Thyroid gland (tissue), 4 donors: ENCODE measurements around the gene STK33. TPM values are rescaled to one million over a fixed set of nuclear protein-coding genes. Genes with fewer than 3 reads are reported as not detected.
A peak's percentile ranks its signal among the peaks of the same experiment; 100 is the strongest.

Experiments
- DNase-seq, 2 donors: peaks; one replicate each; pipeline ENCODE4 v3.0.0-alpha.2; 2019
- H3K27ac ChIP-seq, 3 donors: fragments of 200-600 bp; sonication (generic); 1 replicate in 2 of 3; 2 replicates in 1 of 3; pipeline ENCODE4 v1.5.1; 2016 to 2019; ENCODE audit warnings: mild to moderate bottlenecking in 1 of 3, moderate library complexity in 1 of 3
- H3K27me3 ChIP-seq: fragments of 200-600 bp; sonication (generic); one replicate; pipeline ENCODE4 v1.5.1; 2019
- H3K36me3 ChIP-seq, 2 donors: fragments of 200-600 bp; sonication (generic); one replicate each; pipeline ENCODE4 v1.5.1; 2016 to 2019
- H3K4me1 ChIP-seq, 2 donors: fragments of 200-600 bp; sonication (generic); one replicate each; pipeline ENCODE4 v1.5.1; 2017 to 2019
- H3K4me3 ChIP-seq, 3 donors: fragments of 200-600 bp; sonication (generic); replicated peaks in 1 of 3; 1 replicate in 2 of 3; 2 replicates in 1 of 3; pipeline ENCODE4 v1.5.1; 2016; ENCODE audit warnings: mild to moderate bottlenecking in 1 of 3
- H3K9me3 ChIP-seq: fragments of 200-600 bp; sonication (generic); one replicate; pipeline ENCODE4 v1.5.1; 2017
- POLR2A ChIP-seq, 2 donors: fragments of 450-650 bp; IDR thresholded peaks; one replicate each; pipeline ENCODE4 v1.6.1; 2017; ENCODE audit warnings: antibody characterized with exemption in 2 of 2, mild to moderate bottlenecking in 2 of 2, moderate library complexity in 1 of 2
- whole genome bisulfite sequencing, 2 donors: methylation state at CpG; one replicate each; pipeline ENCODE4 v1.1.5; 2017; 5-methylcytosine and 5-hydroxymethylcytosine counted together
- intact Hi-C: fragments of 100-400 bp; cut with DNase I; formaldehyde crosslinking; loops from one replicate; pipeline ENCODE4 v1.15.1; 2023
- total RNA-seq, 4 donors: library from RNA; depleted of rRNA; stranded (reverse); fragments of >200 nt; gene quantifications; one replicate each; pipeline ENCODE4 v1.2.3, GENCODE V29; 2016
- TF ChIP-seq, protein P1 (sequence below), 6 experiments: fragments of 200-600 bp in 3 of 6; fragments of 450-650 bp in 3 of 6; sonication (generic) in 3 of 6; IDR thresholded peaks; one replicate each; pipeline ENCODE4 v1.5.1; 2016 to 2019; ENCODE audit warnings: antibody characterized with exemption in 6 of 6, mild to moderate bottlenecking in 2 of 6, inconsistent platforms in 1 of 6, moderate library complexity in 1 of 6

Gene STK33
- total RNA-seq, 4 donors from 2014 or later = 29.3 to 49.8 (median 39.9) TPM

- DNase-seq = peak; percentile 43 to 65
- 8 to 13% methylated on average over 14 to 15 of the region's 16 CpGs for WGBS, 2 donors
- Histone ChIP-seq H3K4me3 (peak overlapping the region in 1 of 3 donors; percentile 21), H3K36me3 (no peaks in the 10 kb centered on the region), H3K27me3 (no peaks in the 10 kb centered on the region), H3K9me3 (no peaks in the 10 kb centered on the region), H3K4me1 (peaks cover 0 to 7% of the 10 kb centered on the region in 2 donors), H3K27ac (peak overlapping the region in 1 of 3 donors; percentile 45)
- intact Hi-C loops = no loop called here
- no peak for TF ChIP-seq POLR2A (IDR thresholded peaks at IDR 0.05)
- TF ChIP-seq, protein P1, sequence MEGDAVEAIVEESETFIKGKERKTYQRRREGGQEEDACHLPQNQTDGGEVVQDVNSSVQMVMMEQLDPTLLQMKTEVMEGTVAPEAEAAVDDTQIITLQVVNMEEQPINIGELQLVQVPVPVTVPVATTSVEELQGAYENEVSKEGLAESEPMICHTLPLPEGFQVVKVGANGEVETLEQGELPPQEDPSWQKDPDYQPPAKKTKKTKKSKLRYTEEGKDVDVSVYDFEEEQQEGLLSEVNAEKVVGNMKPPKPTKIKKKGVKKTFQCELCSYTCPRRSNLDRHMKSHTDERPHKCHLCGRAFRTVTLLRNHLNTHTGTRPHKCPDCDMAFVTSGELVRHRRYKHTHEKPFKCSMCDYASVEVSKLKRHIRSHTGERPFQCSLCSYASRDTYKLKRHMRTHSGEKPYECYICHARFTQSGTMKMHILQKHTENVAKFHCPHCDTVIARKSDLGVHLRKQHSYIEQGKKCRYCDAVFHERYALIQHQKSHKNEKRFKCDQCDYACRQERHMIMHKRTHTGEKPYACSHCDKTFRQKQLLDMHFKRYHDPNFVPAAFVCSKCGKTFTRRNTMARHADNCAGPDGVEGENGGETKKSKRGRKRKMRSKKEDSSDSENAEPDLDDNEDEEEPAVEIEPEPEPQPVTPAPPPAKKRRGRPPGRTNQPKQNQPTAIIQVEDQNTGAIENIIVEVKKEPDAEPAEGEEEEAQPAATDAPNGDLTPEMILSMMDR (IDR thresholded peaks at IDR 0.05) = peak in 2 of 6 experiments; percentile 18 to 19
Measured at GRCh38 chr11:8354622-8355415, 239.2 kb downstream of the STK33 start.

- no peak overlapping the region for H3K4me3 ChIP-seq
- no peaks in the 10 kb centered on the region for H3K36me3 ChIP-seq
- no peak overlapping the region for H3K27ac ChIP-seq
- TF ChIP-seq POLR2A (IDR thresholded peaks at IDR 0.05) = no peak
- TF ChIP-seq, protein P1 (IDR thresholded peaks at IDR 0.05) = no peak
- DNase-seq = no peak
- 85 to 89% methylated on average over 9 to 13 of the region's 13 CpGs for WGBS, 2 donors
- H3K9me3 ChIP-seq = no peaks in the 10 kb centered on the region
- H3K4me1 ChIP-seq = peaks cover 0 to 7% of the 10 kb centered on the region in 2 donors
- intact Hi-C loops = no loop called here
- no peaks in the 10 kb centered on the region for H3K27me3 ChIP-seq
Measured at GRCh38 chr11:8352876-8353505, 241.0 kb downstream of the STK33 start.

DNA sequence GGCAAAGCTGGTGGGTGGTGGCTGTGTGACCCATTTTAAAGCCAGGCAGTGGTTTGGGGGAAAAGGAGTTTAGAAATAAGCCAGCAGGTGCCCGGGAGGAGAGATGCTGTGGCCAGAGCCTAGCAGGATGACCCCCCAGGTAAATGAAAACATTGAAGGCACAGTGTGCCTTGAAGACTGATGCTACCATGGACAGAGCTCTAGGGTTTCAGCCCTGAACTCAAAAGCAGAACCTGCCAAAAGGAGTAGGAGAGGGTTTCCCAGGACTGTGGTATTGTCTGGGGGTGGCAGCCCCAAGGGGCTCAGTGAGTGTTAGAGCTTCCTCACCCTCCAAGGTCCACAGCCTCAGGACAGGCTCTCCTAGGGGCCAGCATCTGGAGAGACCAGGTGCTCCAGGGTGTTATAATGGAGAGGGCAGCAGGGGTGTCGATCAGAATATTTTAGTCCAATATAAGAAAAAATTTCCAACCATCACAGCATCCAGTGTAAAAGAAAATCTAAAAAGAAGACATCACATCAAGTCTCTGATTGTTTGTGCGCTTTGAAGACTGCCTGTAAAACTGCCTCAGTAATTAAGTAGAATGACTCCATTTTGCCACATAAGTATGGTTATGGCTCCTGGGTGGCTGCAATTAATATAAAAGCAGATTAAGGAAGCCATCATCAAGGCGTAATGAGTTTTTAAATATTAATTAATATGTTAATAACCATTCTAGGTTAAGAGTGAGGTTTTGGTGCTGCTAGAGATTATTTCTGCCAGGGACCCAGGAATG, 241.7 kb downstream of the STK33 start:
- no peaks in the 10 kb centered on the region for H3K27me3 ChIP-seq
- no peaks in the 10 kb centered on the region for H3K36me3 ChIP-seq
- intact Hi-C loops = no loop called here
- no peak overlapping the region for H3K27ac ChIP-seq
- H3K9me3 ChIP-seq = no peaks in the 10 kb centered on the region
- 87 to 89% methylated on average over 4 of the region's 4 CpGs for WGBS, 2 donors
- H3K4me3 ChIP-seq = no peak overlapping the region
- peaks cover 0 to 7% of the 10 kb centered on the region in 2 donors for H3K4me1 ChIP-seq
- no peak for DNase-seq
- TF ChIP-seq, protein P1 (IDR thresholded peaks at IDR 0.05) = no peak
- no peak for TF ChIP-seq POLR2A (IDR thresholded peaks at IDR 0.05)

DNA sequence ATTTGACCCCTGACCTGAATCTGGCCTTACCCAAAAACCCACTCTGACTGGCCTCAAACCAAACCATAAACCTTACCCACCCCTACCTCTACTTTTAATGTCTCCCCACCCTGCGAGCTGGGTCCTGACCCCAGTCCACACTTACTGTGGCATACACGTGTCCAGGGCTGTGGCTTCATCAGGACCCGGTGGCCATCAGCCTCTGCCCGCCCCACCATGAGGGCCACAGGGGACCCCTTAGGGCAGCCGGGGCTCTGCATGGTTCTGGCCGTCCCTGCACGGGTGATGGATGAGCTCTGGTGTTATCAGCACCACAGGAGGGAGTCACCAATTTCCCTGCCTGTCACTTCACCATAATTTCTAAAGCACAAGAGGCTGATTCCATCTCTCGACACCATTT, 242.8 kb downstream of the STK33 start:
- no peak for TF ChIP-seq POLR2A (IDR thresholded peaks at IDR 0.05)
- TF ChIP-seq, protein P1 (IDR thresholded peaks at IDR 0.05) = no peak
- Histone ChIP-seq H3K4me3 (no peak overlapping the region), H3K4me1 (peaks cover 0 to 7% of the 10 kb centered on the region in 2 donors), H3K27me3 (no peaks in the 10 kb centered on the region), H3K9me3 (no peaks in the 10 kb centered on the region), H3K36me3 (no peaks in the 10 kb centered on the region), H3K27ac (no peak overlapping the region)
- intact Hi-C loops = no loop called here
- no peak for DNase-seq
- 80 to 89% methylated on average over 8 of the region's 8 CpGs for WGBS, 2 donors
